ENCODE measurements around the gene GCNT2.

The GCNT2 gene

GRCh38 chr6:10588562-10589428, 67.6 kb downstream of the GCNT2 start:
- H3K4me3 ChIP-seq (ENCODE audit: low read depth, low read length) = no peak overlapping the region
- no peak for TF ChIP-seq CTCF (IDR thresholded peaks at IDR 0.05; ENCODE audit: low read depth, low read length)

- no peak overlapping the region for H3K4me3 ChIP-seq (ENCODE audit: low read depth, low read length)
- no peak for TF ChIP-seq CTCF (IDR thresholded peaks at IDR 0.05; ENCODE audit: low read depth, low read length)
These were observed 68.2 kb downstream of the GCNT2 start for GRCh38 chr6:10589429-10589727.

- H3K4me3 ChIP-seq (ENCODE audit: low read depth, low read length) = no peak overlapping the region
- no peak for TF ChIP-seq CTCF (IDR thresholded peaks at IDR 0.05; ENCODE audit: low read depth, low read length)
These were observed 68.8 kb downstream of the GCNT2 start for GRCh38 chr6:10589983-10590382.

GRCh38 chr6:10591422-10592160, 70.4 kb downstream of the GCNT2 start:
- no peak overlapping the region for H3K4me3 ChIP-seq (ENCODE audit: low read depth, low read length)
- no peak for TF ChIP-seq CTCF (IDR thresholded peaks at IDR 0.05; ENCODE audit: low read depth, low read length)

GRCh38 chr6:10595731-10596664, 74.8 kb downstream of the GCNT2 start:
- no peak for TF ChIP-seq CTCF (IDR thresholded peaks at IDR 0.05; ENCODE audit: low read depth, low read length)

GRCh38 chr6:10597499-10598001, 76.4 kb downstream of the GCNT2 start:
- TF ChIP-seq CTCF (IDR thresholded peaks at IDR 0.05; ENCODE audit: low read depth, low read length) = no peak
- H3K4me3 ChIP-seq (ENCODE audit: low read depth, low read length) = no peak overlapping the region

More at GRCh38 chr6:10595731-10596664, 74.8 kb downstream of the GCNT2 start:
- H3K4me3 ChIP-seq (ENCODE audit: low read depth, low read length) = no peak overlapping the region
